ENCODE results near the gene IL1F10.

IL1F10 gene

DNA sequence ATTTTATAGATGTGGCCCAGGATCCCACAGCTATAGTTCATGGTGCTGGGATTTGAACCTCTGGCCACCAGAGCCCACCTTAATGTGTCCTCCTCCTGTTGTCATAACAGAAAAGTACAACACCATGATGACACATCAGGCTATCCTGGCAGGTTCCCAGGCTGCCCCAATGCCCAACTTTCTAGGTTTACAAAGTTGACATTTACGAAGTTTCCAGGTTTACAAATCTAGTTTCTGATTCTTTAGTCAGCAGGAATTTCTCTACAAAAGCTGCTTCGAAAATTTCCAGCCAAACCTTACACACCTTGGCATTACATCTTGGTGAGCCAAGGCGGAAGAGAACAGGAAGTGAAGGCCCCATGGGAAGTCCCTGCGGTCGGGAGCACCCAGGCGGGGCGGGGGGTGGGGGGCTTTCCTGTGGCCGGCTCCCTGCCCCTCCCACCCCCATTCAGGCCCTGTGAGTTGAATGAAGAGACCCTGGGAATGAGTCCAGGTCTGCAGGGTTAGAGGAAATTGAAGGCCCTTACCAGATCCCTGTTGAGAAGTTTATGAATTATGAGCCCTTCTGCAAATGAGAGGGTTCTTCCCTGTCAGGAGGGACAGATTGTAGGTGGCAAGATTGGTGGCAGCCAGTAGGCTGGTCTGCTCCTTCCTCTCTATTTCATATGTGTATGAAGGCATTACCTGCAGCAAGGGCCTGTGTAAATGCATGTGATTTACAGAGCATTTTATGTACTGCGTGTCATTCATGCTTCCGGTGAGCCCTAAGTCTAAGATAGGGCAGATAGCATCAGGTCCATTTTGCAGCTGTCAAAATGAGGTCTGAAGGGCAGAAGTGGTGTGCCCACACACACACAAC lies 48.6 kb downstream of the IL1F10 start:
- no peak for DNase-seq
- Mint-ChIP-seq H3K4me3 (no peak overlapping the region), H3K9me3 (no peaks in the 10 kb centered on the region), H3K27me3 (ENCODE audit: low read depth, poor library complexity) (peaks cover 17% of the 10 kb centered on the region), H3K27ac (no peak overlapping the region), H3K4me1 (no peaks in the 10 kb centered on the region), H3K36me3 (ENCODE audit: low read depth) (no peaks in the 10 kb centered on the region)
- TF ChIP-seq, protein P1, sequence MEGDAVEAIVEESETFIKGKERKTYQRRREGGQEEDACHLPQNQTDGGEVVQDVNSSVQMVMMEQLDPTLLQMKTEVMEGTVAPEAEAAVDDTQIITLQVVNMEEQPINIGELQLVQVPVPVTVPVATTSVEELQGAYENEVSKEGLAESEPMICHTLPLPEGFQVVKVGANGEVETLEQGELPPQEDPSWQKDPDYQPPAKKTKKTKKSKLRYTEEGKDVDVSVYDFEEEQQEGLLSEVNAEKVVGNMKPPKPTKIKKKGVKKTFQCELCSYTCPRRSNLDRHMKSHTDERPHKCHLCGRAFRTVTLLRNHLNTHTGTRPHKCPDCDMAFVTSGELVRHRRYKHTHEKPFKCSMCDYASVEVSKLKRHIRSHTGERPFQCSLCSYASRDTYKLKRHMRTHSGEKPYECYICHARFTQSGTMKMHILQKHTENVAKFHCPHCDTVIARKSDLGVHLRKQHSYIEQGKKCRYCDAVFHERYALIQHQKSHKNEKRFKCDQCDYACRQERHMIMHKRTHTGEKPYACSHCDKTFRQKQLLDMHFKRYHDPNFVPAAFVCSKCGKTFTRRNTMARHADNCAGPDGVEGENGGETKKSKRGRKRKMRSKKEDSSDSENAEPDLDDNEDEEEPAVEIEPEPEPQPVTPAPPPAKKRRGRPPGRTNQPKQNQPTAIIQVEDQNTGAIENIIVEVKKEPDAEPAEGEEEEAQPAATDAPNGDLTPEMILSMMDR (IDR thresholded peaks at IDR 0.05) = no peak

GRCh38 chr2:113117541-113118262 lies 49.9 kb downstream of the IL1F10 start:
- no peaks in the 10 kb centered on the region for H3K9me3 Mint-ChIP-seq
- no peaks in the 10 kb centered on the region for H3K4me1 Mint-ChIP-seq
- H3K4me3 Mint-ChIP-seq = no peak overlapping the region
- no peaks in the 10 kb centered on the region for H3K36me3 Mint-ChIP-seq (ENCODE audit: low read depth)
- peaks cover 28% of the 10 kb centered on the region for H3K27me3 Mint-ChIP-seq (ENCODE audit: low read depth, poor library complexity)
- DNase-seq = no peak
- TF ChIP-seq, protein P1 (IDR thresholded peaks at IDR 0.05) = no peak
- no peak overlapping the region for H3K27ac Mint-ChIP-seq

DNA sequence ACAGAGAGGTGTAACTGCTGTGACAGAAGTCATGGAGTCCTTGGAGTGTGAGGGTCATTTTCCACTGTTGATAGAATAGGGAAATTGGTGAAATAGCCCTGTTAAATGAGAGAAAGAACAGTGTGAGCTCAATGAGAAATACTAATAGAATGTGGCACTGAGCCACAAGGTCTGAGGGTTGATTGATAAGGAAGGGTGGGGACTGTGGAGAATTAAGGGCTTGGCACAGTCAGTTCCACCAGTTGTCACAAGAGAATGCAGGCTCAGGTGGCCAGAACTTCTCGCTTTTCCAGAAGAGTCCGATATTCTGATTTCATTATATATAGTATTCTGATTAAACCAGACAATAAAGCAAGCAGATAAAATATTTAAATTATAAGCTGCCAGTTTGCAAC lies 50.5 kb downstream of the IL1F10 start:
- Mint-ChIP-seq H3K4me3 (no peak overlapping the region), H3K4me1 (no peaks in the 10 kb centered on the region), H3K9me3 (no peaks in the 10 kb centered on the region), H3K27me3 (ENCODE audit: low read depth, poor library complexity) (peaks cover 28% of the 10 kb centered on the region), H3K27ac (no peak overlapping the region), H3K36me3 (ENCODE audit: low read depth) (no peaks in the 10 kb centered on the region)
- DNase-seq = no peak
- TF ChIP-seq, protein P1 (IDR thresholded peaks at IDR 0.05) = no peak

DNA sequence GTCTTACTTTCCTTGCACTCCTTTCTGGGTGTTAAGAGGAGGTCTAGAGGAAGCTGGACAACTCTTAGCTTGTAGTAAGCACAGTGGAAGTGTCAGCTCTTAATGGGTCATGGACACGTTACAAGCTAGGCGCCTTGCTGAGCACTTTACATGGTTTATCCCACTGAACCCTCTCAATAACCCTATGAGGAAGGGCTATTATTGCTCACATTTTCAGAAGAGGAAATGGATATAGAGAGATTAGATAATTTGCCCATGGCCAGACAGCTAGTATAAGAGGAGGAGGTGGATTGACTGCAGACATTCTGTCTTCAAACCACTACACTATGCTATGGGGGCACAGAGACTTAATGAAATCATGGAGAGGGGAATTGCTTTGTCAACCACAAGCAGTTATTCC lies 51.3 kb downstream of the IL1F10 start:
- Mint-ChIP-seq H3K27ac (no peak overlapping the region), H3K36me3 (ENCODE audit: low read depth) (no peaks in the 10 kb centered on the region), H3K9me3 (no peaks in the 10 kb centered on the region), H3K4me3 (no peak overlapping the region), H3K27me3 (ENCODE audit: low read depth, poor library complexity) (peaks cover 30% of the 10 kb centered on the region), H3K4me1 (no peaks in the 10 kb centered on the region)
- no peak for DNase-seq
- TF ChIP-seq, protein P1 (IDR thresholded peaks at IDR 0.05) = no peak

GRCh38 chr2:113120861-113121260 lies 53.1 kb downstream of the IL1F10 start:
- TF ChIP-seq, protein P1 (IDR thresholded peaks at IDR 0.05) = no peak
- Mint-ChIP-seq H3K27ac (no peak overlapping the region), H3K4me1 (no peaks in the 10 kb centered on the region), H3K4me3 (no peak overlapping the region), H3K9me3 (no peaks in the 10 kb centered on the region), H3K36me3 (ENCODE audit: low read depth) (no peaks in the 10 kb centered on the region), H3K27me3 (ENCODE audit: low read depth, poor library complexity) (peaks cover 40% of the 10 kb centered on the region)
- DNase-seq = no peak

Data from nephron progenitor cell (in vitro differentiated cells).